Stimulated activated CD4-positive, alpha-beta T cell treated with anti-CD3 and anti-CD28 coated beads, Interleukin-12 subunit alpha, Interleukin-12 subunit beta, amount 100 ng/mL, for 48 hours (primary cell): ENCODE measurements around the gene RAD51B.

Source experiments
- DNase-seq, 3 donors: peaks; one replicate each; pipeline ENCODE4 v3.0.0-alpha.2; 2020; ENCODE audit warnings: low read depth in 2 of 3, low spot score in 1 of 3

Gene RAD51B

DNA sequence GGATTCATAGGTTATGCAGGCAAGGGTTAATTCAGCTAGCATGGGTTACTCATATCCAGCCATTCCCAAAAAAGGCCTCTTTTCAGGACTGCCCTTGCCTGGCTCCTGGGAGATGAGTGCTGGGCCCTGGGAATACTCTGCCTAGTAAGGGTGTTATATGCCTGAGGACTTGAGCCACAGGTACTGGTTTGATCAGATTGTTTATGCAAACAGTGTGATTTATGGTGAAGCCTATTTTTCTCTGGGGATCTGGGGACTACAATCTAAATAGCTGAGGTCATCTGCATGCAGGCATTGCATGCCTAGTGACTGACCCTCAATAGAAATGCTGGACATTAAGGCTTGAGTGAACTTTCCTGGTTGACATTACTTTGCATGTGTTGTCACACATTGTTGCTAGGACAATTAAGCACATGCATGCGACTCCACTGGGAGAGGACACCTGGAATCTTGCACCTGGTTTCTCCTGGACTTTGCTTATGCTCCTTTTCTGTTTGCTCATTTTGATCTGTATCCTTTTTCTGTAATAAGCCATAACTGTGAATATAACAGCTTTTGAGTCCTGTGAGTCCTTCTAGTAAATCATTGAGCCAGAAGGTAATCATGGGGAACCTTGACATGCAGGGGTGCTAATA lies 73.0 kb downstream of the RAD51B start:
- DNase-seq, result no peak

DNA sequence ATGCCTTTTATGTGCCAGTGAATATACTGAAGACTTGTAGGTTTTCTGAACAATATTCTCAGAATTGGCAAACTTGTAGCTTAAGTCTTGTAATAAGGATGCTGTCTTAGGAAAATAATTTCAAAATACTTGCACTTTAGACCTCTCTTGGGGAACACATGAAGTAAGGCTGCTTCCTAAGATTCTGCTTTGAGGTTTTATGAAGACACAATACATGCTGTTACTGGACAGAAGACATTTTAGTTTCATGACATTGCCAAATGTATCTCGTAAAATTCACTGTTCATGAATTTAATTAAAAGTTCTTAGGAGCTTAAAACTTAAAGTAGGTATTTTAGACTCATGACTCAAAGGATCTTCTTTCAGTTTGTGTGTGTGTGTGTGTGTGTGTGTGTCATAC lies 80.7 kb downstream of the RAD51B start:
- DNase-seq, result no peak

DNA sequence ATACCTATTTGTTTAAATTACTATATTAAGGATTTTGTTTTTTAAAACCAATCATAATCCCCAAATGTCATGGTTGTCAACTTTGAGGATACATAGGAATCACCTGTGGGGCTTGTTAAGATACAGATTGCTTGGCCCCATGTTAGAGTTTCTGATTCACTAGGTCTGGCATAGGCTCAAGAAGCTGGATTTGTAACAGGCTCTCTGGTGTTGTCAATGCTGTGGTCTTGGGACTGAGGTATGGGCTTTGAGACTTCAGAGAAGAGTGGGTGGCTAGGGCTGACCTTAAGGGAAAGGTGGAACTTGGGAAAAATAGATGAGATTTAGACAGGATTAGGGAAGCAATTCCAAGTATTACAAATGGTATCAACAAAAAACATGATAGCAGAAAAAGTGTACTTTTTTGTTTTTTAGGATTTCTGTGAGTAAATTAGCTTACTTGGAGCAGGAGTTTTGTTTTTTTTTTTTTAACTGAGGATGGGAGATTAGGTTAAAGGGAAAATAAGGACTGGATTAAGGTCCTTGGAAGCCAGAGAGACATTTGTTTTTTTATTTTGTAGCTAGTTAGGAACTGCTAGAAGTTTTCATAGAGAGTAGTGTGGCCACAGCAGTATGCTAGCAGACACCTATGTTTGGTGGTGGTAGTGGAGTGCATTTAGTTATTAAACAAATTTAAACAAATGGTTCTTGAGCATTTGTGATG lies 88.6 kb downstream of the RAD51B start:
- DNase-seq, result no peak

- no peak for DNase-seq
Observed at GRCh38 chr14:67911562-67911961, 92.0 kb downstream of the RAD51B start.

DNA sequence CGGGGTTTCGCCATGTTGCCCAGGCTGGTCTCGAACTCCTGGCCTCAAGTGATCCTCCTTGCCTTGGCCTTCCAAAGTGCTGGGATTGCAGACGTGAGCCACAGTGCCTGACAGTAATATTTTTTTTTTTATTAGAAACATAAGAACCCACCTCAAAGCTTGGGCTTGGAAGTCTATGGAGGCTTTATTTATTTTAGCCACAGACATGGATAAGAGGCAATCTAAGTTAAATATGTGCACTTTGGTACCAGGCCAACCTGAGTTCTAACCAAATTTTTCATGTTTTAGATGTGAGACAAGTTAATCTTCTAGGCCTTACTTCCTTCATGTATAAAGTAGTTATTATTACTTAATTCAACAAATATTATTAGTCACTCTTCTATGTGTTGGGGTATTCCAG lies 96.9 kb downstream of the RAD51B start:
- DNase-seq, result no peak

DNA sequence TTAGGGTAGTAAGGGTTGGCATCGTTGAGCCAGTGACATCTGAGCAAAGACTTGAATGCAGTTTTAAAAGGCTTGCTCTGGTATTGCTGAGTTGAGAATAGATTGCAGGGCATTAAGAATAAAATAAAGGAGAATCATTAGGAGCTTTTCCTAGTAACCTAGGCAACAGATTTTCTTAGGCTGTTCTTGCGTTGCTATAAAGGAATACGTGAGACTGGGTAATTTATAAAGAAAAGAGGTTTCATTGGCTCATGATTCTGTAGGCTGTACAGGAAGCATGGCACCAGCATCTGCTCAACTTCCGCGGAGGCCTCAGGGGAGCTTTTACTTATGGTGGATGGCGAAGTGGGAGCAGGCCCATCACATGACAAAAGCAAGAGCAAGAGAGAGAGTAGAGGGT lies 97.4 kb downstream of the RAD51B start:
- DNase-seq, result no peak

DNA sequence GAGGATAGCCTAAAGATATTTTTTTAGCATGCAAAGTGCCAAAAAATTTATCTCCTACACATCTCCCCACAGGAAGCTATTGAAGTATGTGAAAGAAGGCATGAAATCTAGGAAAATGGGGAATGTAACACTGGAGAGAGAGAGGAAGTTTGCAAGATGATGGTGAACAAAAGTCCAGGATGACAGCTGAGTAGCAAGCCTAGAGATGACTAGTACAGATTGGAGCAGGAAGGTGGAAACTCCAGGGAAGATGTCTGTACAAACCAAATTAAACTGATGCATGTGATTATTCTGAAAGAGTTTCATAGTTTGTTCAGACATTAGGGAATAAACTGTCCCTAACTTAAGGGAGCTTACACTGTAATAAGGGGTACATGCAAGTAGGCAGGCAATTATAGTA lies 99.3 kb downstream of the RAD51B start:
- no peak for DNase-seq

GRCh38 chr14:67919259-67920032 lies 99.9 kb downstream of the RAD51B start:
- no peak for DNase-seq

GRCh38 chr14:67926821-67927220 lies 107.2 kb downstream of the RAD51B start:
- DNase-seq, result no peak

DNA sequence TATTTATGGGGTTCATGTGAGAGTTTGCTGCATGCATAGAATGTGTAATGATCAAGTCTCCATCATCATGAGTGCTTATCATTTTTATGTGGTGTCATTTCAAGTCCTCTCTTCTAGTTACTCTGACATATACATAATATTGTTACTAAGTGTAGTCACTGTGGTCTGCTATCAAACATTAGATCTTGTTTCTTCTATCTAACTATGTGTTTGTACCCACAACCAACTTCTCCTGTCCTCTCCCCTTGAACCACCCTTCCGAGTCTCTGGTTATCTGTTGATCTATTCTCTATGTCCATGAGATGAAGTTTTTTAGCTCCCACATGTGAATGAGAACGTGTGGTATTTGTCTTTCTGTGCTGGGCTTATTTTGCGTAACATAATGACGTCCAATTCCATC lies 107.7 kb downstream of the RAD51B start:
- DNase-seq, result no peak

DNA sequence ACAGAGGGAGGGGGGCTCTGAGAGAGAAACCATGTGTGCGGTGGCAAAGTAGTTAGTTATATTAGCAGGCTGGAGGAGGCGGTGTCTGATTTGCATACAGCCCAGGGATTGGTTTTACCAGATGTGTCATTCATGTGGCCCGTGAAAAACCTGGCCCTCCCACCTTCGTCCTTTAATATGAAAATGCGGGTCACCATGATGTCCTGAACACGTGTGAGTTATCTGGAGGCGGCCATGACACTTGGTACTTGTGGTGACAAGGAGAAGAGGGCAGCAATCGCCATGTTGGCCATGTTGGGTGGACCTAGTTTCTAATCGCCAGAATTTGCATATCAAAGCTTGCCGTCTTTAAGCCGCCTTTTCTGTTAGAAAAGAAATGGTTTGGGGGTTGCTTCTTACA lies 108.8 kb downstream of the RAD51B start:
- no peak for DNase-seq

DNA sequence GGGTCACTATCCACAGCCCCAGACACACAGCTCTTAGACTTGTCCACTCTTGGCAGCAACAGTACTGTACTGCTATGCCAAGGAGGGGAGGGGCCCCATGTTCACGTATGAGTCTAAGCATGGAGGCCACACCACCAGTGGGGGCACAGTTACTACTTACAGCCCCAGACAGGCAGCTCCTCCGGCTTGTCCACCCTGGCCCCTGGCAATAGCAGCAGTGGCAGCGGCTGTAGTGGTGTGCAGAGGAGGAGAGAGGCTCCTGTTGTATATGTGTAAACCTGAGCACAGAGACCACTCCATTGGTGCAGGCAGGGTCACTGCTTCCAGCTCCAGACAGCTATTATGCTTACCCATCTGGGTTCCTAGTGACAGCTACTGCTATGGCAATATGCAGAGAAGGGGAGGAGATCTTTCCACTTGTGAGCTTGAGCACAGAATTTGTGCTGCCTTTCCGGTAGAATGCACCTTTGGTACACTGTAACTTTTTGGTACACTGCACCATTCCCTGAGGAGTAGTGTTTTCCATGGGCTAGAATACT lies 113.2 kb downstream of the RAD51B start:
- no peak for DNase-seq

DNA sequence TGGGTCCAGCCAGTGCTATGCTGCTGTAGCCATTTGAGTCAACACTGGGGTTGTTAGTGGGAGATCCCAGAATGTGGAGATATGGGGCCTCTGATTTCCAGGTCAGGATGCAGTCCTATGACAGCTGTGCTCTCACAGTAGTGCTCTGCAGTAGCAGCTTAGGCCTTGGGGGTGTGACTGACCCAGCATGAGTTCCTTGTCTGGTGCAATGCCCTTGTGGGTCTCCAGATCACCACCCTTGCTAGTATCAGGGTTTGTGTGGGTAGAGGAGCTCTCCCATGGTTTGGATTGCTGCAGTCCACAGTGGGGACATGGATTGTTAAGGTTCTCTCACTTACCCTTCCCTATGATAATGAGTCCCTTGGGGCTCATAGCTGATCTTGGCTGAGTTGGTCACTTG lies 113.7 kb downstream of the RAD51B start:
- DNase-seq, result no peak

- DNase-seq, result peak in 1 of 3 donors; percentile 3
Observed at GRCh38 chr14:67934087-67934486, 114.5 kb downstream of the RAD51B start.

GRCh38 chr14:67934862-67935261 lies 115.3 kb downstream of the RAD51B start:
- DNase-seq, result no peak

DNA sequence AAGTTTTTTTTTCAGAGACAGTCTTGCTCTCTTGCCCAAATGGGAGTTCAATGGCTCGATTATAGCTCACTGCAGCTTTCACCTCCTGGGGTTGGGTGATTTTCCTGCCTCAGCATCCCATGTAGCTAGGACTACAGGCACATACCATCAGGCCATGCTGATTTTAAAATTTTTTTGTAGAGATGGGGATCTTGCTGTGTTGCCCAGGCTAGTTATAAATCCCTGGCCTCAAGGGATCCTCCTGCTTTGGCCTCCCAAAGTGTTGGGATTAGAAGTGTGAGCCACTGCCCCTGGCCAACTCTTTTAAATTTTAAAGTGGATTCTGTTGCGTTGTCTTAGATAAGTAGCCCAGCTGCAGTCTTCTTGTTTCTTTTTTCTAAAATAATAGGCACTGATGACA lies 115.8 kb downstream of the RAD51B start:
- DNase-seq, result no peak

- no peak for DNase-seq
Observed at GRCh38 chr14:67938071-67938470, 118.5 kb downstream of the RAD51B start.

DNA sequence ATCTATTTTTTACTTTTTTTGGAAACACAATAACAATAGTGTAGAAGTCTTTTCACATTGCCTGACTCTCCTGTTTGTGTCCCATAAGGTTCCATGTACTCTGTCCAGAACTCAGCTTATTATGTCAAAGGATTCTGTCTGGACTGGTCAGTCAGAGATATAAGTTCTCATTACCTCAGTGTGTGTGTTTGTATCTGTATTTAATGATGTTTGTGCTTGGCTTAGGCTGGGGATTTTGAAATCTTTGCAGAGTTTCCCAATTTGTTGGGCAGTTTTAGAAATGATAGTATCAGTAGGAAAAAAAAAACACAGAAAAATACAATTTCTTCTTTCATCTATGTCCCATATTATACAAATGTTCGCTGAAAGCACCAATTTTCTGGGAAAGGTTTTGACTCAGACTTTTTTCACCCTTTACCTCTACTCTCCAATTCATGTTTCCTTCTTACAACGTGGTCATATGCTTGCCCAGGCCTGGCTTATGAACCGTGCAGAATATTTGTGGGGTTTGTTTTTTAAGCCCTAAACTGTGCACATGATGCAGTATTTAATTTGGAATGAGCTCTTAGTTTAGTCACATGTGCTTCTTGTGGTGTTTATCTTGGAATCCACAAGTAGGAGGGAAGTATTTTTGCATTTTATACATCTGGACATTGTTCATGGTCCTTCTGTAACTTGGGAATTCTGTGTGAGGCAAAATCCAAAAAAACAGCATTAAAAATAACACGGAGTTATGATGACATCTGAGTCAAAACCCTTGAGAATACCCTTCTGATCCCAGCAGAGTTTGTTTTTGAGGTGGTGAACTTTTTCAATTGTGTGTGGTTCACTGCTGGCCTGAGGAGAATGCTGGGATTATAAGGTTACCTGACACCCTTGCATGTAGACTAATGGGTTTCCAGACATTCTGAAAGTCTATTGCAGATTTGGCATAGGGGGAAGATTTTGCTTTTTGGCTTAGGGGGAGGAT lies 121.2 kb downstream of the RAD51B start:
- DNase-seq, result no peak

DNA sequence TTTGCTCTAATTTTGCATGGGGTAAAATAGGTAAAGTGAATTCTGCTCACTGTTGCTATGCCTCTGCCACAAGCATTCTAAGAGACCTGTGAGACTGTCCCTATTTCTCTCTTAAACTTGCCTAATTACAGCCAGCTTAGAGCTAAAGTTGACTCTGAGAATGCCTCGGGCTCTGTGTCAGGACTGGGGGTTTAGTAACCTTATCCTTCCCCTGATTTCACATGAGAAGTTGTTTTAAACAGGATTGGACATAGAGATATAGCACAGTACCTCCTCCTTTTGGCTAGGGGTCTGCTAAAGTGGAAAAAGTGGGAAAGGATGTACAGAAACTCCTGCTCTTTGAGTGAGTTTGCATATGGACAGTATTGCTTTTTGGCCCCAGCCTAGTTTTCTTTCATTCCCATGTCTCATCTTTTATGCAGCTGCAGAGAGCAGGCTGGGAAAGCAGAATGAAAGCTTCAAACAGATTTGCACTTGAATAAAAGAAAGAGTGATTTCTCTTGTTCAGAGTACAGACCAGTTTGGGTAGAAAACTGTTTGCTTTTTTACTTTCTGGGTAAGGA lies 122.0 kb downstream of the RAD51B start:
- DNase-seq, result no peak

DNA sequence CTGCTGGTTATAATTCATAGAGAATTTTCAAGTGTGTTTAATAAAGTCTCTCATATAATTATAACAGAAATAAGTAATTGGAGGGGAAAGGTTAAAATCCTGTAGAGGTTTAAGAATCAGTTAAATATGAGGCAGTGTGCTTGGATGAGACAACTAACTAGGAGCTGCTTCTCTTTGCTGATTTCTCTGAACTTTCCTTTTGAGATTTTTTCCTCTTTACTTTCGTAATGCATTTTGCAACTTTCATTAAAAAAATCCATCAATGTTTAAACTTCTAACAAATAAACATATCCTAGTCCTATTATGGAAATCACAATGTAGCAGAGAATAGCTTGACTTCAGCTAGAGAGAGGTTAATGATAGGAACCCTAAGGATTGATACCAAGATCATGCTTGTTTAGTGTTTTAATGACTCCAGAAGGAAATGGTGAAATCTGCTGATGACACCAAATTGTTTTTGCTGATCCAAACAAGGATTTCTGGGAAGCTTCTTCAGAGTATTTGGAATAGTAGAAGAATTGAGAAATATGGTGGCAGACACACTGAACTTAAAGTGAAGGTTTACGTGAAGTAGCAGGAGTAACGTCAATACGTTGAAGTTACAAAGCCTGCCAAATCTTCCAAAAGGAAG lies 122.6 kb downstream of the RAD51B start:
- no peak for DNase-seq
